HUES64 (cell line): ENCODE measurements around the gene IRF8. TPM values are rescaled to one million over a fixed set of nuclear protein-coding genes. Genes with fewer than 3 reads are reported as not detected.
"Not testable (repeated sequence)": the region's sequence is repeated elsewhere in the genome, so short reads cannot be mapped to it uniquely, and the experiment has no call there.

Experiments
- H3K27ac ChIP-seq: 2 replicates; pipeline ENCODE4 v1.7.0; 2013; ENCODE audit warnings: low read depth, low read length, inconsistent platforms
- H3K27me3 ChIP-seq: 2 replicates; pipeline ENCODE4 v1.6.1; 2013; ENCODE audit warnings: mild to moderate bottlenecking, low read length; ENCODE audit not compliant: insufficient read depth
- H3K36me3 ChIP-seq: 2 replicates; pipeline ENCODE4 v1.6.1; 2013; ENCODE audit warnings: mild to moderate bottlenecking, low read length; ENCODE audit not compliant: insufficient read depth
- H3K4me1 ChIP-seq: 2 replicates; pipeline ENCODE4 v1.6.1; 2013; ENCODE audit warnings: mild to moderate bottlenecking, low read length, moderate library complexity; ENCODE audit not compliant: insufficient read depth
- H3K4me3 ChIP-seq: 2 replicates; pipeline ENCODE4 v1.5.1; 2013; ENCODE audit warnings: mild to moderate bottlenecking, low read length, moderate library complexity
- H3K9ac ChIP-seq: 2 replicates; pipeline ENCODE4 v1.6.1; 2013; ENCODE audit warnings: mild to moderate bottlenecking, low read depth, low read length
- H3K9me3 ChIP-seq: 2 replicates; pipeline ENCODE4 v1.6.1; 2013; ENCODE audit warnings: low read depth, low read length; ENCODE audit not compliant: insufficient read depth
- WGBS: fragments of 150-250, 120-280 bp; methylation state at CpG from one replicate; pipeline ENCODE4 v1.1.7; 2013; ENCODE audit warnings: missing lambda C conversion rate; 5-methylcytosine and 5-hydroxymethylcytosine counted together
- polyA plus RNA-seq, 2 experiments: library from polyadenylated mRNA; stranded (reverse); fragments of 50-300 nt; gene quantifications; one replicate each; pipeline ENCODE4 v1.2.3, GENCODE V29; 2013

Gene IRF8, protein sequence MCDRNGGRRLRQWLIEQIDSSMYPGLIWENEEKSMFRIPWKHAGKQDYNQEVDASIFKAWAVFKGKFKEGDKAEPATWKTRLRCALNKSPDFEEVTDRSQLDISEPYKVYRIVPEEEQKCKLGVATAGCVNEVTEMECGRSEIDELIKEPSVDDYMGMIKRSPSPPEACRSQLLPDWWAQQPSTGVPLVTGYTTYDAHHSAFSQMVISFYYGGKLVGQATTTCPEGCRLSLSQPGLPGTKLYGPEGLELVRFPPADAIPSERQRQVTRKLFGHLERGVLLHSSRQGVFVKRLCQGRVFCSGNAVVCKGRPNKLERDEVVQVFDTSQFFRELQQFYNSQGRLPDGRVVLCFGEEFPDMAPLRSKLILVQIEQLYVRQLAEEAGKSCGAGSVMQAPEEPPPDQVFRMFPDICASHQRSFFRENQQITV
- polyA plus RNA-seq (2013, experiment 1 of 2) = 0.30 TPM
- polyA plus RNA-seq (2013, experiment 2 of 2) = 0.70 TPM

DNA sequence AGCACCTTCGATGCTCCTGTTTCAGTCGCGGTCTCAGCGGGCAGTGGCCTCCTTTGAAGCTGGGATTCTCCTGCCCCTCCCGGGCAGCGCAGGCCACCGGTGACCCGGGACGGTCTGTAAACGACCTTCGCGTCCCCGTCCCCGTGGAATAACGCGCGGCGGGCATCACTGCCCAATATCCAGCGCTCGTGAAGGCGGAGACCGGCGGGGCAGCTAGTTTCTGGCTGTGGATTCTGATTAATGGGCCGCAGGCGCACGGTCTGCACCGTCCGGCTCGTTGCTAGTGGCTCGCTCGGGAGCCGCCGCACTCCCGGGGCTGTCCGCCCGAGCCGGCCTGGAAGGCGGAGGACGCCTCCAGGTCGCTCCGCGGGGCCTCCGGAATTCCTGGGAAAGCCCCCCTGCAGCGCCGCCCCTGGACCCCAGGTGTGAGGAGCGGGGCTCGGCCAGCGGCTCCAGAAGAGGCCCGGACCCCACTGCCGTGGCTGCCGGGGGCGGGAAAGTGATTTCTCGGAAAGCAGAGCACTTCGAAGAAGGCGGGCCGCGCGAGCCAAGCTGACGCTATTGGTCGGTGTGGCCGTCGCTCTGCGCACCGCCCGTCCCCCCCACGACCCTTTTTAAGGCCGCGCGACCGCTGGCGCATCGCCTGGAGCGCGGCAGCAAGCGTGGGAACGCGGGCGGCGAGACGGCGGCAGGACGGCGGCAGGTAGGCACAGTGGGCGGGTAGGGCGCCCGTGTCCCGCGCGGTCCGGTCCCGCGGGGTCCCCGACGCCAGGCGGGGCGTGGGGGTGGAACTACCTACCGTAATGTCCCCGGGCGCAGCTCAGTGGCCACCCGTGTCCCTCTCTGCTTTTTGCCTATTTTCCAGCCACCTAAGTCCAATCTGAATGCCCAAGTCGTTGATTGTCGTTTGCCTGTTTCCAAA, at the start of gene IRF8:
TSS of gene IRF8 (plus strand) at position 642 of the 922 bp plus-strand sequence. CDS start 3,854 bp downstream, outside the sequence.
- Histone ChIP-seq H3K36me3 (no peaks in the 10 kb centered on the region), H3K27ac (no peak within 1 kb of the TSS), H3K4me3 (peak within 1 kb of the TSS; percentile 73), H3K4me1 (0 out of 2 replicates have a peak, but pooled peaks cover 9% of the 10 kb centered on the region), H3K9me3 (no peaks in the 10 kb centered on the region), H3K9ac (peak within 1 kb of the TSS; percentile 59), H3K27me3 (peaks cover 81% of the 10 kb centered on the region)
- WGBS = 2% methylated on average over 102 of the region's 102 CpGs

DNA sequence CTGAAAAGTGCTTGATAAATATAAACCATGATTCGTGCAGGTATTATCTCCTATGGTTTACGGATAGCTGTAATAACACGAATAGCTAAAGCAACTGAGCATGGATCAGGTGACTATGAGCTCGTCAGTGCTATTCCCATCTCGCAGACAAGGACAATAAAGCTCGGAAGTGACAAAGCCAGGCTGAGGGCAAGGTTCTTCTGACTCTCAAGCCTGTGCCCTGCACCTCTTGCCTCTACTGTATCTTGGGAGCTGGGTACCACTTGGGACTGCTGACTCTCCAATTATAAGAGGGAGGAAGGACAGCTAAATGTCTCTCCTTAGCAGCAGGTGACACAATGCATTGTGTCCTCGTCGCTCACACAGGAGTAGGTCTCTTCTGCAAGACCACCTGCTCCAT, 49.6 kb upstream of the IRF8 start:
- H3K9me3 ChIP-seq = no peaks in the 10 kb centered on the region
- WGBS = 92% methylated on average over 8 of the region's 8 CpGs
- H3K4me1 ChIP-seq = no peaks in the 10 kb centered on the region
- no peak overlapping the region for H3K4me3 ChIP-seq
- no peaks in the 10 kb centered on the region for H3K27me3 ChIP-seq
- H3K27ac ChIP-seq = no peak overlapping the region
- no peak overlapping the region for H3K9ac ChIP-seq
- no peaks in the 10 kb centered on the region for H3K36me3 ChIP-seq

GRCh38 chr16:85850344-85850880, 48.5 kb upstream of the IRF8 start:
- WGBS = 84% methylated on average over 5 of the region's 5 CpGs
- Histone ChIP-seq H3K4me1 (no peaks in the 10 kb centered on the region), H3K4me3 (no peak overlapping the region), H3K9ac (no peak overlapping the region), H3K9me3 (no peaks in the 10 kb centered on the region), H3K36me3 (no peaks in the 10 kb centered on the region), H3K27ac (no peak overlapping the region), H3K27me3 (no peaks in the 10 kb centered on the region)

- H3K9me3 ChIP-seq = no peaks in the 10 kb centered on the region
- no peaks in the 10 kb centered on the region for H3K36me3 ChIP-seq
- H3K27ac ChIP-seq = no peak overlapping the region
- no peak overlapping the region for H3K9ac ChIP-seq
- WGBS = 88% methylated on average over 15 of the region's 15 CpGs
- no peaks in the 10 kb centered on the region for H3K27me3 ChIP-seq
- no peak overlapping the region for H3K4me3 ChIP-seq
- no peaks in the 10 kb centered on the region for H3K4me1 ChIP-seq
Measured at GRCh38 chr16:85851034-85851785, 47.8 kb upstream of the IRF8 start.

DNA sequence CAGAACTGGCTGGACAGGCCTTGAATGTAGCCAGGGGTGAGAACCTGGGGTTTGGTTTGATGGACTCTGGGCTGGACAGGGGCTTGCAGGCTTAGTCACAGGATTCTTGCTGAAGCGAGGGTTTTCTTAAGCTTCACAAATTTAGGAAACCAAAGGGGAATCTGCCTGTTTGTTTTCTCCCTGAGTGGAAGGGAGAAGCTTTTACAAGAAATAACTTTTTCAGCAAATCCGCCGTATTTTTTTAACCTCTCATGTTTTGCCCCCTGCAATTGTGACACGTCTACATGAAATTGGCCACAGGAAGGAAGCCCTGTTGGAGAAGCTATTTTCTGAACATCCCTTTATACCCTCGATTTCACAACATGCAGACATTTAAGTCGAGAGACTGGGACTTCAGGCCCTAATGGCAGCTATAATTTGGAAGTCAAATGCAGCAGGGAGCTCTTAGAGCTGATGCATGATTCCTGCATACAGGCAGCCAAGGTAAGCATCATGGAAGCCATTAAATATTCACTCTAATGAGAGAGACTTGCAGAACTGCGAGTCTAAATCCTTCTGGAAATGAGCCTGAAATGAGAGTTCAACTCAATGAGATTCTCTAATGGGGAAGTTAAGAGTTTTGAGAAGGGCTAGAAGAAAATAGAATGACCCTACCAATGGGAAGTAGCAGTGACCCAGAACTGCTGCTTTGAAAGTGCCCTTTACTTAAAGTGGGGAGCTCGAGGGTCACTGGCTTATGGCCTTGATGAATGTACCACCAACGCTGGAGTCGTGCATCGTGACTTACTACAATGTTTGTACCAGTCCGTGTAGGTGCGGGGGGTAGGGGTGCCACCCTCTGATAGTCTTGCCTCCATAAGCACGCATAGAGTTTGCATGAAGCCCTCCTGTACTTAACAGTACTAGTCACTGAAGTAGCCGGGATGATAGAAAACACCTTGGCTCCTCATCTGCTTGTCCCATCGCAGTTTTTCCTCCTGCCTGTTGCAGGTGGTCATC, 45.1 kb upstream of the IRF8 start:
- H3K4me1 ChIP-seq = no peaks in the 10 kb centered on the region
- no peak overlapping the region for H3K4me3 ChIP-seq
- no peaks in the 10 kb centered on the region for H3K36me3 ChIP-seq
- WGBS = 88% methylated on average over 16 of the region's 16 CpGs
- H3K27ac ChIP-seq = no peak overlapping the region
- no peaks in the 10 kb centered on the region for H3K27me3 ChIP-seq
- H3K9ac ChIP-seq = no peak overlapping the region
- no peaks in the 10 kb centered on the region for H3K9me3 ChIP-seq

DNA sequence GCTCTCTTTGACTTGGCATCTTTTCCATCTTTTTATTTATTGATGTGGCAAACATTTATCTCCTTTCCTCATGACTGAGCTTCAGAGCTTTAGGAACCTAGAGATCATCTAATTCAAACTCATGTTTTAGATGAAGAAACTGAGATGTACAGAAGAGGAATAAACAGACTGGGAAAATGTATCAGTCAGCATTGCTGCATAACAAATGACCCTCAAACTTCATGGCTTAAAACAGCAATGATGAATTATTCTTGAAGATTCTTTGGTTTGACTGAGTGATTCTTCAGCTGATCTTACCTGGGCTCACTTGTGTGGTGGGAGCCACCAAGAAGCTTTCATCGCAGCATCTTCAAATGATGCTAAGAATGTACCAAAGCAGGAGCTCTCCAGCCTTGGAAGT, 44.0 kb upstream of the IRF8 start:
- Histone ChIP-seq H3K36me3 (no peaks in the 10 kb centered on the region), H3K4me3 (no peak overlapping the region), H3K4me1 (no peaks in the 10 kb centered on the region), H3K27ac (no peak overlapping the region), H3K27me3 (no peaks in the 10 kb centered on the region), H3K9ac (no peak overlapping the region), H3K9me3 (no peaks in the 10 kb centered on the region)
- 96% methylated on average over 1 of the region's 1 CpG for WGBS

DNA sequence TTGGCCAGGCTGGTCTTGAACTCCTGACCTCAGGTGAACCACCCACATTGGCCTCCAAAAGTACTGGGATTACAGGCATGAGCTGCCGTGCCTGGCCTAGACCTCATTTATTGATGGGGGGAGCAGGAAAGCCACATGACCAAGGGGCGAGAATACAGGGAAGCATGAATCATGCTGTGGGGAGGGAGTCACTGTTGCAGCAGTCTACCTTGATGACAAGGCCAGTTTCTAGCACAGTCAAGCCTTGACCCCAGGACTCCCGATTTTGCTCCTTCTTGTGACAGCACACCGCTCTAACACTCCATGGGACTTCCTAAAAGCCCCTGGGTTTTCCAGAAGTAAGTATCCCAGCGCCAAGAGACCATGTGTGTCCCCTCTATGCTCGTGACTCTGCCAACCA, 42.9 kb upstream of the IRF8 start:
- no peak overlapping the region for H3K9ac ChIP-seq
- H3K4me3 ChIP-seq = no peak overlapping the region
- no peaks in the 10 kb centered on the region for H3K36me3 ChIP-seq
- H3K9me3 ChIP-seq = no peaks in the 10 kb centered on the region
- no peak overlapping the region for H3K27ac ChIP-seq
- H3K4me1 ChIP-seq = no peaks in the 10 kb centered on the region
- H3K27me3 ChIP-seq = no peaks in the 10 kb centered on the region
- WGBS = 90% methylated on average over 6 of the region's 6 CpGs

DNA sequence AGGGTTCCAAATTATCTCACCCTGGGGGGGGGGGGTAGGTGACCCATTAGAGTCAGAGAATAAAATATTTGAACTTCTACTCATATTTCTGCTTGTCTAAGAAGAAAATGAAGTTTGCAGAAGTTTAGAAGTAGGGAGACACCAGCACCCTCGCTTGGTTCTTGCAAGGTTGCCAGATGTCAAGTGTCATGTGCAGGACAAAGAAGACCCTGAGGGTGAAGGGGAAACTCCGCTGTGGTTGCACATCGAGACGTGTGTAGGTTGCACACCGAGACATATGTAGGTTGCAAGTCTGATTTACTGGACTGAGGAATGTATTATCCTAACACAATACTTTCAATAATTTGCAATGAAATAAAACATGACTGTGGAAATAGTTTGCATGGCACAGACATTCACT, 42.4 kb upstream of the IRF8 start:
- Histone ChIP-seq H3K27me3 (no peaks in the 10 kb centered on the region), H3K27ac (no peak overlapping the region), H3K9me3 (no peaks in the 10 kb centered on the region), H3K4me1 (no peaks in the 10 kb centered on the region), H3K9ac (no peak overlapping the region), H3K36me3 (no peaks in the 10 kb centered on the region), H3K4me3 (no peak overlapping the region)
- WGBS = 95% methylated on average over 5 of the region's 5 CpGs

DNA sequence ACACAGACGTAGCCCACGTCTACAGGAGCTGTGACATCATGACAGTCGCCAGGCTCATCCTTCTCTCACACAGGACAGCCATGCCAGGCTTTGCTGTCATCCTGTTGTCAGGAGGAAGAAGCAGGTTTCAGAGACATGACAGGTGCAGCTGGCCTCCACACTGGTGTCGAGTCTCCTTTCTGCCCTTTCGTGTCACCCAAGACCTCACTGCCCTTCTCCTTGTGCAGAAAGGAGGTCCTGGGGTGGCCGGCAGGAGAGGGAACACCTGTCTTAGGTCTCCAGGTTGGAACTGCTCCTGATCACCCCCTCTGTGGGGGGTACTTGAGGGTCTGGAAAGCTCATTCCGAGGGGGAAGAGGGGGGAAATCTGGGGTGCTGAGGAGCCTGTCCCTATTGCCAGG, 41.6 kb upstream of the IRF8 start:
- Histone ChIP-seq H3K9ac (no peak overlapping the region), H3K4me3 (no peak overlapping the region), H3K36me3 (no peaks in the 10 kb centered on the region), H3K27ac (no peak overlapping the region), H3K9me3 (no peaks in the 10 kb centered on the region), H3K4me1 (no peaks in the 10 kb centered on the region), H3K27me3 (no peaks in the 10 kb centered on the region)
- 87% methylated on average over 7 of the region's 7 CpGs for WGBS

DNA sequence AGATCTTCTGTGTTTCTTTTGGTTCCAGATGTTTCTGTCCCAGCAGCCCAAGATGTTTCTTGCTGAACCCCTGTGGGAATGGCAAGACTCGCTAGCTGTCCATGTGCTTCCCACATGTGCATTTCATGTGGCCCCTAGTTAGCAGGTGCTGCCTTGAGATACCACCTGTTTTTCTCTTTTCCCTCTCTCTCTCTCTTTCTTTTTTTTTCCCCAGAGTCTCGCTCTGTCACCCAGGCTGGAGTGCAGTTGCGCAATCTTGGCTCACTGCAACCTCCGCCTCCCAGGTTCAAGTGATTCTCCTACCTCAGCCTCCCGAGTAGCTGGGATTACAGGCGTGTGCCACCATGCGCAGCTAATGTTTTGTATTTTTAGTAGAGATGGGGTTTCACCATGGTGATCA, 40.4 kb upstream of the IRF8 start:
- not testable (repeated sequence) for H3K27me3 ChIP-seq, H3K27ac ChIP-seq, H3K36me3 ChIP-seq, H3K4me1 ChIP-seq, H3K4me3 ChIP-seq, H3K9me3 ChIP-seq, H3K9ac ChIP-seq
- 95% methylated on average over 7 of the region's 7 CpGs for WGBS
